Measurements from ENCODE around the gene NKAIN2. TPM values are rescaled to one million over a fixed set of nuclear protein-coding genes. Genes with fewer than 3 reads are reported as not detected.

Gene NKAIN2
- total RNA-seq, 4 donors from 2014 or later: 0.11 to 1.0 (median 0.94) TPM; not detected in 1

DNA sequence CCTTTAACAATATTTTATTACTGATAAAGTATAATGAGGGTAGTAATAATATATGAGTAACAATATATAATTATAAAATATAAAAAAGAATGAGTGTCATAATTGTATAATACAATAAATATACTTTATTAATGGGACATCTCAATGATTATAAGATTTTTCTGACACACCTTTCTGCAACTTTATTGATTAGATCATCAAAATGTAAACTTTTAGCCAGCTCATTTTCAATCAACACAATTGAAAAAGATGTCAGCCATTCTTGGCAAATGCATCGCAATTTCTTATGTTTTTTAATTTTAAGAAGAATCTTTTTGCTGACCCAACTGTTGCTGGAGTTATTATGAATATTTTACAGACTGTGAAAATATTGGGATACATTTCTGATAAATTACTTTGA is 1026.2 kb downstream of the NKAIN2 start:
- WGBS, 2 donors: 97% methylated on average over 1 of the region's 1 CpG
- no peak overlapping the region for H3K27ac ChIP-seq
- intact Hi-C loops (cut with DNase I): no loop called here
- DNase-seq: no peak
- no peaks in the 10 kb centered on the region for H3K9me3 ChIP-seq
- H3K36me3 ChIP-seq: no peaks in the 10 kb centered on the region
- TF ChIP-seq POLR2A (IDR thresholded peaks at IDR 0.05): no peak
- TF ChIP-seq, protein P1, sequence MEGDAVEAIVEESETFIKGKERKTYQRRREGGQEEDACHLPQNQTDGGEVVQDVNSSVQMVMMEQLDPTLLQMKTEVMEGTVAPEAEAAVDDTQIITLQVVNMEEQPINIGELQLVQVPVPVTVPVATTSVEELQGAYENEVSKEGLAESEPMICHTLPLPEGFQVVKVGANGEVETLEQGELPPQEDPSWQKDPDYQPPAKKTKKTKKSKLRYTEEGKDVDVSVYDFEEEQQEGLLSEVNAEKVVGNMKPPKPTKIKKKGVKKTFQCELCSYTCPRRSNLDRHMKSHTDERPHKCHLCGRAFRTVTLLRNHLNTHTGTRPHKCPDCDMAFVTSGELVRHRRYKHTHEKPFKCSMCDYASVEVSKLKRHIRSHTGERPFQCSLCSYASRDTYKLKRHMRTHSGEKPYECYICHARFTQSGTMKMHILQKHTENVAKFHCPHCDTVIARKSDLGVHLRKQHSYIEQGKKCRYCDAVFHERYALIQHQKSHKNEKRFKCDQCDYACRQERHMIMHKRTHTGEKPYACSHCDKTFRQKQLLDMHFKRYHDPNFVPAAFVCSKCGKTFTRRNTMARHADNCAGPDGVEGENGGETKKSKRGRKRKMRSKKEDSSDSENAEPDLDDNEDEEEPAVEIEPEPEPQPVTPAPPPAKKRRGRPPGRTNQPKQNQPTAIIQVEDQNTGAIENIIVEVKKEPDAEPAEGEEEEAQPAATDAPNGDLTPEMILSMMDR (IDR thresholded peaks at IDR 0.05): no peak
- no peaks in the 10 kb centered on the region for H3K4me1 ChIP-seq
- no peak overlapping the region for H3K4me3 ChIP-seq (replicated peaks in 1 of 3)
- H3K27me3 ChIP-seq: no peaks in the 10 kb centered on the region

DNA sequence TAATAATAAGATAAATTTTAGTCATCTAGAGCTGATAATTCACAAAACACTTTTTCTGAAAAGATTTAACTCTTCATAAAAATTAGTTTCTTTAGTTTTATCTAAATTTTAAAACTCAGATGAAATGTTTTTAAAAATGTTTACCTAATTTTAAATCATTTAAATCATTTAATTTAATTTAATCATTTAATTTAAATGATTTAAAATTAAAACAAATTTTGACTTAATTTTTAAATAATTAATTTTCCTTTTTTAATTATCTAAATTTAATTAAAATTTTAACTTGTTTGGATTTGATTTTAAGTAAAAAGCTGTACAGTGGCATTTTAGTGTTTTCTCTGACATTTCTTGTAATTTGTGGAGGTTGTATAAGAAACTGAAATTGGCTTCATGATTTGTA is 1026.8 kb downstream of the NKAIN2 start:
- H3K9me3 ChIP-seq: no peaks in the 10 kb centered on the region
- no peak for DNase-seq
- no peak for TF ChIP-seq POLR2A (IDR thresholded peaks at IDR 0.05)
- TF ChIP-seq, protein P1 (IDR thresholded peaks at IDR 0.05): no peak
- H3K4me3 ChIP-seq (replicated peaks in 1 of 3): no peak overlapping the region
- H3K27me3 ChIP-seq: no peaks in the 10 kb centered on the region
- intact Hi-C loops (cut with DNase I): no loop called here
- H3K27ac ChIP-seq: no peak overlapping the region
- H3K36me3 ChIP-seq: no peaks in the 10 kb centered on the region
- no peaks in the 10 kb centered on the region for H3K4me1 ChIP-seq

DNA sequence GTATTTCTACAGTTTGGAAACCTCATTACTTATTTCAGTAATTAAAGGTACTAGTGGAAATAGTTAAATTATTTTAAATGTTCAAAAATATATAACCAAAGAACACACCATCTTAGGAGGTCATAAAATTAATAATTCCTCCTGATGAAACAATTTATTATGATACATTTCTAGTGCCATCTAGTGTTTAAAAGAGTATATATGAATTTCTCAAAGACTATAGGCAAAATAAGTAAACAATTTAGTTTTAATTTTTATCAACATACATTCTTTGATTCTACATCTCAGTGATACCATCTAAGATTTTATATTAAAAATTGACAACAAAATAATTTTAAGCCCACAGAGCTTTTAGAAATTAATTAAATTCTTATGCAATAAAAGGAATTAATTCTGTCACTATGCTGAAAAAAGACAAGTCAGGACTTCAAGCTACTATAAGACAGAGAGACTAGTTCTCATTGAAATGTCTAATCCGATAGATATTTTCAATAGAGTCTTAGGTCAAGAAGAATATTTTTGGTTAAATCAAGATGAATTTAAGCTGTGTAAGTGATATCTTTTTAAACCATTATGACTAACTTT is 1050.8 kb downstream of the NKAIN2 start:
- Histone ChIP-seq H3K36me3 (no peaks in the 10 kb centered on the region), H3K27ac (no peak overlapping the region), H3K27me3 (no peaks in the 10 kb centered on the region), H3K4me3 (replicated peaks in 1 of 3) (no peak overlapping the region), H3K4me1 (no peaks in the 10 kb centered on the region), H3K9me3 (no peaks in the 10 kb centered on the region)
- DNase-seq: no peak
- 89 to 92% methylated on average over 1 of the region's 1 CpG for WGBS, 2 donors
- intact Hi-C loops (cut with DNase I): no loop called here
- TF ChIP-seq POLR2A (IDR thresholded peaks at IDR 0.05): no peak
- TF ChIP-seq, protein P1 (IDR thresholded peaks at IDR 0.05): peak in 3 of 6 experiments; percentile 19 to 41 (median 29)

DNA sequence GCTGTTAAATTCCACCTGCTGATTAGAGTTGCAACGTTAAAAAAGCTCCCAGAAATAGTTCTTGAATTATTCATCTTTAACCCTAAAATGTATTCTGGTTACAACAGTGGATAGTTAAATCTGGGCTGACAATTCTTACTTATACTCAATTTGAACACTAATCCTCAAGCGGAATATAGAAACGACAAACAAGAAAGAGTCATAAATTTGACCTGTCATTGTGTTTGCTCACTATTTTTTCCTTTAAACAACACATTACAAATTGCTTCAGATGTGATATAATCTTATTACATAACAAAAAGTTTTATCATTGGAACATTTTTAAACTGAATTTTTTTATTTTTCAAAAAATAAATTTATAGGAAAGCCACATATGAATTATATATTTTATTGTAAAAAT is 1054.1 kb downstream of the NKAIN2 start:
- Histone ChIP-seq H3K4me1 (no peaks in the 10 kb centered on the region), H3K27me3 (no peaks in the 10 kb centered on the region), H3K9me3 (no peaks in the 10 kb centered on the region), H3K4me3 (replicated peaks in 1 of 3) (no peak overlapping the region), H3K27ac (no peak overlapping the region), H3K36me3 (no peaks in the 10 kb centered on the region)
- intact Hi-C loops (cut with DNase I): no loop called here
- no peak for DNase-seq
- WGBS, 2 donors: 77 to 78% methylated on average over 3 of the region's 3 CpGs
- TF ChIP-seq POLR2A (IDR thresholded peaks at IDR 0.05): no peak
- TF ChIP-seq, protein P1 (IDR thresholded peaks at IDR 0.05): no peak

- intact Hi-C loops (cut with DNase I): no loop called here
- Histone ChIP-seq H3K27me3 (no peaks in the 10 kb centered on the region), H3K27ac (no peak overlapping the region), H3K9me3 (no peaks in the 10 kb centered on the region), H3K4me1 (no peaks in the 10 kb centered on the region), H3K36me3 (no peaks in the 10 kb centered on the region), H3K4me3 (replicated peaks in 1 of 3) (no peak overlapping the region)
- DNase-seq: no peak
- WGBS, 2 donors: 84 to 93% methylated on average over 3 of the region's 3 CpGs
- TF ChIP-seq POLR2A (IDR thresholded peaks at IDR 0.05): no peak
- TF ChIP-seq, protein P1 (IDR thresholded peaks at IDR 0.05): no peak
These were observed 1054.9 kb downstream of the NKAIN2 start for GRCh38 chr6:124858564-124858963.

Measured in thyroid gland (tissue), 4 donors.